ENCODE measurements around the gene ZNF423. TPM values are rescaled to one million over a fixed set of nuclear protein-coding genes. Genes with fewer than 3 reads are reported as not detected.

Gene ZNF423
- polyA plus RNA-seq, 1 of the 3 experiments (the other 2 are of a cell fraction) = 1.2 TPM

DNA sequence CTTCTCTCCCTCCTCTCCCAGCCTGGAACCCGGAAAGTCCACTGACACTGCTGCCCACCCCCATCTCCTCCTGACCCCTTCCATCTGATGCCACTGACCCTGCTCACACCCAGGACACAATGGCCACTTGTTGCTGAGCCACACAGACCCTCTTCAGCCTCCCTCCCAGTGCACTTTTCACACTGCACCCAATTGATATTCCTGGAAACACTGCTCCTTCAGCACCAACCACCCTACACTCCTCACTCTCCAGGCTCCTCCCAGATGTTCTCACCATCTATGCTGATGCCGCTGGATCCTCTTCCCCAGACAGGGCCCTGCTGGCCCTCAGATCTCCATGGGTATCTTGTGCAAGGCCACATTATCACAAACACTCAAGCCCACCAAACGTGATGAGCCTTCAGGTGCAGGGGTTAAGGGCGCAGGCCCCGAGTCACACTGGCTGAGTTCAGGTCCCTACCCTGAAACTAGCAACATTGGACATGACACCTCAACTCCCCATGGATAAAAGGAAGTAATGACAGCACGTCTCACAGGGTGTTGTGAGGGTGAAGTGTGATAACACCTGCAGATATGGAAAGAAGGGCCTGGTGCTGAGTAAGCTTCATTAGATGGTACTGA, 238.1 kb downstream of the ZNF423 start:
- Histone ChIP-seq H4K20me1 (ENCODE audit: insufficient read depth) (no peaks in the 10 kb centered on the region), H3K4me1 (ENCODE audit: control insufficient read depth in 1 of 2, insufficient read depth in 2 of 2, low read depth in 1 of 2, low read length in 1 of 2) (peaks cover 26 to 54% of the 10 kb centered on the region in 2 experiments), H3K4me3 (ENCODE audit: low read depth in 2 of 2, low read length in 1 of 2) (no peak overlapping the region), H3F3A (replicated peaks; ENCODE audit: insufficient read depth) (no peaks in the 10 kb centered on the region), H2AFZ (ENCODE audit: low read depth) (no peak overlapping the region), H3K4me2 (no peak overlapping the region), H3K9me2 (no peaks in the 10 kb centered on the region), H3K9ac (no peak overlapping the region), H3K27ac (ENCODE audit: low read depth in 2 of 2, low read length in 1 of 2) (no peak overlapping the region; a peak in 1 of 4 replicates), H3K9me3 (no peaks in the 10 kb centered on the region), H3K79me2 (ENCODE audit: insufficient read depth) (no peaks in the 10 kb centered on the region), H3K27me3 (ENCODE audit: insufficient read depth) (no peaks in the 10 kb centered on the region), H3K36me3 (replicated peaks in 1 of 2; ENCODE audit: control insufficient read depth in 1 of 2, insufficient read depth in 2 of 2, low read length in 1 of 2) (no peaks in the 10 kb centered on the region)
- CTCF ChIA-PET = interaction anchor here (0.6 to 1.3 kb wide), 4 partner anchors 19 to 240 kb away, joined by 3 to 8 read pairs (median 3); no protein-coding TSS in a partner anchor
- WGBS (ENCODE audit: low lambda C conversion rate) = 72% methylated on average over 6 of the region's 6 CpGs
- POLR2A ChIA-PET = interaction anchor here (1.8 kb wide), 1 partner anchor 23 kb away, joined by 5 read pairs; no protein-coding TSS in a partner anchor
- TF ChIP-seq, protein P1, sequence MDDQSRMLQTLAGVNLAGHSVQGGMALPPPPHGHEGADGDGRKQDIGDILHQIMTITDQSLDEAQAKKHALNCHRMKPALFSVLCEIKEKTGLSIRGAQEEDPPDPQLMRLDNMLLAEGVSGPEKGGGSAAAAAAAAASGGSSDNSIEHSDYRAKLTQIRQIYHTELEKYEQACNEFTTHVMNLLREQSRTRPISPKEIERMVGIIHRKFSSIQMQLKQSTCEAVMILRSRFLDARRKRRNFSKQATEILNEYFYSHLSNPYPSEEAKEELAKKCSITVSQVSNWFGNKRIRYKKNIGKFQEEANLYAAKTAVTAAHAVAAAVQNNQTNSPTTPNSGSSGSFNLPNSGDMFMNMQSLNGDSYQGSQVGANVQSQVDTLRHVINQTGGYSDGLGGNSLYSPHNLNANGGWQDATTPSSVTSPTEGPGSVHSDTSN (IDR thresholded peaks at IDR 0.05) = no peak
- no peak for TF ChIP-seq MEF2A (IDR thresholded peaks at IDR 0.05; ENCODE audit: borderline replicate concordance, low read depth)
- TF ChIP-seq, protein P2, sequence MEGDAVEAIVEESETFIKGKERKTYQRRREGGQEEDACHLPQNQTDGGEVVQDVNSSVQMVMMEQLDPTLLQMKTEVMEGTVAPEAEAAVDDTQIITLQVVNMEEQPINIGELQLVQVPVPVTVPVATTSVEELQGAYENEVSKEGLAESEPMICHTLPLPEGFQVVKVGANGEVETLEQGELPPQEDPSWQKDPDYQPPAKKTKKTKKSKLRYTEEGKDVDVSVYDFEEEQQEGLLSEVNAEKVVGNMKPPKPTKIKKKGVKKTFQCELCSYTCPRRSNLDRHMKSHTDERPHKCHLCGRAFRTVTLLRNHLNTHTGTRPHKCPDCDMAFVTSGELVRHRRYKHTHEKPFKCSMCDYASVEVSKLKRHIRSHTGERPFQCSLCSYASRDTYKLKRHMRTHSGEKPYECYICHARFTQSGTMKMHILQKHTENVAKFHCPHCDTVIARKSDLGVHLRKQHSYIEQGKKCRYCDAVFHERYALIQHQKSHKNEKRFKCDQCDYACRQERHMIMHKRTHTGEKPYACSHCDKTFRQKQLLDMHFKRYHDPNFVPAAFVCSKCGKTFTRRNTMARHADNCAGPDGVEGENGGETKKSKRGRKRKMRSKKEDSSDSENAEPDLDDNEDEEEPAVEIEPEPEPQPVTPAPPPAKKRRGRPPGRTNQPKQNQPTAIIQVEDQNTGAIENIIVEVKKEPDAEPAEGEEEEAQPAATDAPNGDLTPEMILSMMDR (IDR thresholded peaks at IDR 0.05) = no peak
- TF ChIP-seq, protein P3, sequence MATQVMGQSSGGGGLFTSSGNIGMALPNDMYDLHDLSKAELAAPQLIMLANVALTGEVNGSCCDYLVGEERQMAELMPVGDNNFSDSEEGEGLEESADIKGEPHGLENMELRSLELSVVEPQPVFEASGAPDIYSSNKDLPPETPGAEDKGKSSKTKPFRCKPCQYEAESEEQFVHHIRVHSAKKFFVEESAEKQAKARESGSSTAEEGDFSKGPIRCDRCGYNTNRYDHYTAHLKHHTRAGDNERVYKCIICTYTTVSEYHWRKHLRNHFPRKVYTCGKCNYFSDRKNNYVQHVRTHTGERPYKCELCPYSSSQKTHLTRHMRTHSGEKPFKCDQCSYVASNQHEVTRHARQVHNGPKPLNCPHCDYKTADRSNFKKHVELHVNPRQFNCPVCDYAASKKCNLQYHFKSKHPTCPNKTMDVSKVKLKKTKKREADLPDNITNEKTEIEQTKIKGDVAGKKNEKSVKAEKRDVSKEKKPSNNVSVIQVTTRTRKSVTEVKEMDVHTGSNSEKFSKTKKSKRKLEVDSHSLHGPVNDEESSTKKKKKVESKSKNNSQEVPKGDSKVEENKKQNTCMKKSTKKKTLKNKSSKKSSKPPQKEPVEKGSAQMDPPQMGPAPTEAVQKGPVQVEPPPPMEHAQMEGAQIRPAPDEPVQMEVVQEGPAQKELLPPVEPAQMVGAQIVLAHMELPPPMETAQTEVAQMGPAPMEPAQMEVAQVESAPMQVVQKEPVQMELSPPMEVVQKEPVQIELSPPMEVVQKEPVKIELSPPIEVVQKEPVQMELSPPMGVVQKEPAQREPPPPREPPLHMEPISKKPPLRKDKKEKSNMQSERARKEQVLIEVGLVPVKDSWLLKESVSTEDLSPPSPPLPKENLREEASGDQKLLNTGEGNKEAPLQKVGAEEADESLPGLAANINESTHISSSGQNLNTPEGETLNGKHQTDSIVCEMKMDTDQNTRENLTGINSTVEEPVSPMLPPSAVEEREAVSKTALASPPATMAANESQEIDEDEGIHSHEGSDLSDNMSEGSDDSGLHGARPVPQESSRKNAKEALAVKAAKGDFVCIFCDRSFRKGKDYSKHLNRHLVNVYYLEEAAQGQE (IDR thresholded peaks at IDR 0.05; ENCODE audit: low read depth, low read length) = no peak
- no peak for TF ChIP-seq EZH2phosphoT487 (IDR thresholded peaks at IDR 0.05; ENCODE audit: borderline replicate concordance, low read depth)
- no peak for TF ChIP-seq RXRA (IDR thresholded peaks at IDR 0.05; ENCODE audit: borderline replicate concordance, low read depth)
- TF ChIP-seq, protein P4, sequence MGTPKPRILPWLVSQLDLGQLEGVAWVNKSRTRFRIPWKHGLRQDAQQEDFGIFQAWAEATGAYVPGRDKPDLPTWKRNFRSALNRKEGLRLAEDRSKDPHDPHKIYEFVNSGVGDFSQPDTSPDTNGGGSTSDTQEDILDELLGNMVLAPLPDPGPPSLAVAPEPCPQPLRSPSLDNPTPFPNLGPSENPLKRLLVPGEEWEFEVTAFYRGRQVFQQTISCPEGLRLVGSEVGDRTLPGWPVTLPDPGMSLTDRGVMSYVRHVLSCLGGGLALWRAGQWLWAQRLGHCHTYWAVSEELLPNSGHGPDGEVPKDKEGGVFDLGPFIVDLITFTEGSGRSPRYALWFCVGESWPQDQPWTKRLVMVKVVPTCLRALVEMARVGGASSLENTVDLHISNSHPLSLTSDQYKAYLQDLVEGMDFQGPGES (IDR thresholded peaks at IDR 0.05; ENCODE audit: low read depth, low read length) = no peak
- TF ChIP-seq ELF1 (IDR thresholded peaks at IDR 0.05) = no peak
- no peak for TF ChIP-seq TEAD4 (IDR thresholded peaks at IDR 0.05; ENCODE audit: borderline replicate concordance, insufficient read depth)
- TF ChIP-seq CHD2 (IDR thresholded peaks at IDR 0.05; ENCODE audit: low read length, partially characterized antibody) = no peak
- TF ChIP-seq RAD21 (IDR thresholded peaks at IDR 0.05; ENCODE audit: low read length) = no peak
- no peak for TF ChIP-seq RFX5 (IDR thresholded peaks at IDR 0.05; ENCODE audit: low read length)
- TF ChIP-seq TAF1 (IDR thresholded peaks at IDR 0.05; ENCODE audit: borderline replicate concordance, low read depth, low read length) = no peak
- TF ChIP-seq YY1 (IDR thresholded peaks at IDR 0.05; ENCODE audit: low read depth) = no peak
- TF ChIP-seq NFIC (IDR thresholded peaks at IDR 0.05; ENCODE audit: borderline replicate concordance) = no peak
- TF ChIP-seq, protein P5, sequence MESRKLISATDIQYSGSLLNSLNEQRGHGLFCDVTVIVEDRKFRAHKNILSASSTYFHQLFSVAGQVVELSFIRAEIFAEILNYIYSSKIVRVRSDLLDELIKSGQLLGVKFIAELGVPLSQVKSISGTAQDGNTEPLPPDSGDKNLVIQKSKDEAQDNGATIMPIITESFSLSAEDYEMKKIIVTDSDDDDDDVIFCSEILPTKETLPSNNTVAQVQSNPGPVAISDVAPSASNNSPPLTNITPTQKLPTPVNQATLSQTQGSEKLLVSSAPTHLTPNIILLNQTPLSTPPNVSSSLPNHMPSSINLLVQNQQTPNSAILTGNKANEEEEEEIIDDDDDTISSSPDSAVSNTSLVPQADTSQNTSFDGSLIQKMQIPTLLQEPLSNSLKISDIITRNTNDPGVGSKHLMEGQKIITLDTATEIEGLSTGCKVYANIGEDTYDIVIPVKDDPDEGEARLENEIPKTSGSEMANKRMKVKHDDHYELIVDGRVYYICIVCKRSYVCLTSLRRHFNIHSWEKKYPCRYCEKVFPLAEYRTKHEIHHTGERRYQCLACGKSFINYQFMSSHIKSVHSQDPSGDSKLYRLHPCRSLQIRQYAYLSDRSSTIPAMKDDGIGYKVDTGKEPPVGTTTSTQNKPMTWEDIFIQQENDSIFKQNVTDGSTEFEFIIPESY (IDR thresholded peaks at IDR 0.05; ENCODE audit: borderline replicate concordance, low read depth) = no peak
- TF ChIP-seq, protein P6, sequence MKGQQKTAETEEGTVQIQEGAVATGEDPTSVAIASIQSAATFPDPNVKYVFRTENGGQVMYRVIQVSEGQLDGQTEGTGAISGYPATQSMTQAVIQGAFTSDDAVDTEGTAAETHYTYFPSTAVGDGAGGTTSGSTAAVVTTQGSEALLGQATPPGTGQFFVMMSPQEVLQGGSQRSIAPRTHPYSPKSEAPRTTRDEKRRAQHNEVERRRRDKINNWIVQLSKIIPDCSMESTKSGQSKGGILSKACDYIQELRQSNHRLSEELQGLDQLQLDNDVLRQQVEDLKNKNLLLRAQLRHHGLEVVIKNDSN (IDR thresholded peaks at IDR 0.05; ENCODE audit: borderline replicate concordance, low read depth) = no peak
- TF ChIP-seq, protein P7, sequence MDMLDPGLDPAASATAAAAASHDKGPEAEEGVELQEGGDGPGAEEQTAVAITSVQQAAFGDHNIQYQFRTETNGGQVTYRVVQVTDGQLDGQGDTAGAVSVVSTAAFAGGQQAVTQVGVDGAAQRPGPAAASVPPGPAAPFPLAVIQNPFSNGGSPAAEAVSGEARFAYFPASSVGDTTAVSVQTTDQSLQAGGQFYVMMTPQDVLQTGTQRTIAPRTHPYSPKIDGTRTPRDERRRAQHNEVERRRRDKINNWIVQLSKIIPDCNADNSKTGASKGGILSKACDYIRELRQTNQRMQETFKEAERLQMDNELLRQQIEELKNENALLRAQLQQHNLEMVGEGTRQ (IDR thresholded peaks at IDR 0.05; ENCODE audit: borderline replicate concordance, low read depth, low read length) = no peak
- TF ChIP-seq, protein P8, sequence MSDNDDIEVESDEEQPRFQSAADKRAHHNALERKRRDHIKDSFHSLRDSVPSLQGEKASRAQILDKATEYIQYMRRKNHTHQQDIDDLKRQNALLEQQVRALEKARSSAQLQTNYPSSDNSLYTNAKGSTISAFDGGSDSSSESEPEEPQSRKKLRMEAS (IDR thresholded peaks at IDR 0.05; ENCODE audit: low read depth) = no peak
- TF ChIP-seq MXI1 (IDR thresholded peaks at IDR 0.05; ENCODE audit: low read depth, low read length) = no peak
- no peak for DNase-seq
